ENCODE results near the gene PROB1.

GRCh38 chr5:139413963-139414362, 19.1 kb upstream of the PROB1 start:
- no peak for TF ChIP-seq EP300 (IDR thresholded peaks at IDR 0.05; ENCODE audit: low read depth)
- TF ChIP-seq, protein P1, sequence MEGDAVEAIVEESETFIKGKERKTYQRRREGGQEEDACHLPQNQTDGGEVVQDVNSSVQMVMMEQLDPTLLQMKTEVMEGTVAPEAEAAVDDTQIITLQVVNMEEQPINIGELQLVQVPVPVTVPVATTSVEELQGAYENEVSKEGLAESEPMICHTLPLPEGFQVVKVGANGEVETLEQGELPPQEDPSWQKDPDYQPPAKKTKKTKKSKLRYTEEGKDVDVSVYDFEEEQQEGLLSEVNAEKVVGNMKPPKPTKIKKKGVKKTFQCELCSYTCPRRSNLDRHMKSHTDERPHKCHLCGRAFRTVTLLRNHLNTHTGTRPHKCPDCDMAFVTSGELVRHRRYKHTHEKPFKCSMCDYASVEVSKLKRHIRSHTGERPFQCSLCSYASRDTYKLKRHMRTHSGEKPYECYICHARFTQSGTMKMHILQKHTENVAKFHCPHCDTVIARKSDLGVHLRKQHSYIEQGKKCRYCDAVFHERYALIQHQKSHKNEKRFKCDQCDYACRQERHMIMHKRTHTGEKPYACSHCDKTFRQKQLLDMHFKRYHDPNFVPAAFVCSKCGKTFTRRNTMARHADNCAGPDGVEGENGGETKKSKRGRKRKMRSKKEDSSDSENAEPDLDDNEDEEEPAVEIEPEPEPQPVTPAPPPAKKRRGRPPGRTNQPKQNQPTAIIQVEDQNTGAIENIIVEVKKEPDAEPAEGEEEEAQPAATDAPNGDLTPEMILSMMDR (IDR thresholded peaks at IDR 0.05): no peak

All from transverse colon (tissue), 3 donors.